Measurements from ENCODE around the gene ESPN.

ESPN gene

GRCh38 chr1:6499296-6499695 lies 74.7 kb downstream of the ESPN start:
- DNase-seq = no peak

GRCh38 chr1:6500544-6501278 lies 76.1 kb downstream of the ESPN start:
- no peak for DNase-seq

GRCh38 chr1:6501279-6501813 lies 76.8 kb downstream of the ESPN start:
- DNase-seq = no peak

- DNase-seq = no peak
Measured at GRCh38 chr1:6502000-6502891, 77.7 kb downstream of the ESPN start.

- DNase-seq = no peak
Measured at GRCh38 chr1:6503884-6504602, 79.5 kb downstream of the ESPN start.

- no peak for DNase-seq
Measured at GRCh38 chr1:6504887-6505286, 80.3 kb downstream of the ESPN start.

- DNase-seq = no peak
Measured at GRCh38 chr1:6505367-6506209, 81.0 kb downstream of the ESPN start.

- DNase-seq = no peak
Measured at GRCh38 chr1:6506210-6507036, 81.8 kb downstream of the ESPN start.

- no peak for DNase-seq
Measured at GRCh38 chr1:6507037-6507428, 82.5 kb downstream of the ESPN start.

GRCh38 chr1:6507461-6507911 lies 82.9 kb downstream of the ESPN start:
- peak; percentile 50 to 91 for DNase-seq

GRCh38 chr1:6508154-6508815 lies 83.7 kb downstream of the ESPN start:
- no peak for DNase-seq

GRCh38 chr1:6508816-6509189 lies 84.2 kb downstream of the ESPN start:
- DNase-seq = peak in 1 of 2 experiments; percentile 42

- DNase-seq = no peak
Measured at GRCh38 chr1:6509220-6509918, 84.8 kb downstream of the ESPN start.

GRCh38 chr1:6509919-6510291 lies 85.3 kb downstream of the ESPN start:
- DNase-seq = no peak

GRCh38 chr1:6510493-6510892 lies 85.9 kb downstream of the ESPN start:
- no peak for DNase-seq
